HEK293 (cell line): ENCODE results near the gene DLG2.

Experiments
- CTCF ChIA-PET: fragments of 350-600 bp; formaldehyde crosslinking; extraction: SDS; loops from one replicate; lab custom pipeline; 2021; ENCODE audit warnings: antibody characterized with exemption; lab: Yijun Ruan, JAX
- POLR2A ChIA-PET: fragments of 300-600 bp; formaldehyde crosslinking; extraction: SDS; loops from one replicate; lab custom pipeline; 2020; ENCODE audit warnings: antibody characterized with exemption, inconsistent platforms; lab: Yijun Ruan, JAX
- H3K27ac ChIP-seq: fragments of 200-500 bp; sonication (Bioruptor generic); 2 replicates; pipeline ENCODE4 v1.5.1; 2014; ENCODE audit warnings: low read depth, low read length, control low read depth, inconsistent platforms; ENCODE audit errors: extremely low read depth
- H3K36me3 ChIP-seq, 2 experiments: fragments of 200-500 bp in 1 of 2; sonication (Bioruptor generic) in 1 of 2; 1 replicate in 1 of 2; 2 replicates in 1 of 2; pipeline ENCODE4 v1.5.1; 2014 to 2017; ENCODE audit warnings: inconsistent platforms in 2 of 2, low read length in 2 of 2; ENCODE audit not compliant: control insufficient read depth in 2 of 2, insufficient read depth in 1 of 2
- H3K4me1 ChIP-seq: fragments of 200-500 bp; sonication (Bioruptor generic); 2 replicates; pipeline ENCODE4 v1.5.1; 2014; ENCODE audit warnings: mild to moderate bottlenecking, low read length, inconsistent platforms; ENCODE audit not compliant: control insufficient read depth, insufficient read depth
- H3K4me3 ChIP-seq: 2 replicates; pipeline ENCODE4 v1.5.1; 2011; ENCODE audit warnings: low read depth, mild to moderate bottlenecking, control low read depth, low read length, moderate library complexity
- H3K9me3 ChIP-seq: fragments of 200-500 bp; sonication (Bioruptor generic); 2 replicates; pipeline ENCODE4 v1.5.1; 2014; ENCODE audit warnings: low read depth, low read length, inconsistent platforms; ENCODE audit not compliant: control insufficient read depth, insufficient read depth
- FEZF1 ChIP-seq: fragments of 450-650 bp; formaldehyde crosslinking; IDR thresholded peaks from 2 replicates; pipeline ENCODE4 v1.5.1; 2016; ENCODE audit warnings: missing biosample characterization, missing genetic modification characterization
- GFI1B ChIP-seq: fragments of 450-650 bp; formaldehyde crosslinking; IDR thresholded peaks from 2 replicates; pipeline ENCODE4 v1.5.1; 2016; ENCODE audit warnings: missing biosample characterization, missing genetic modification characterization
- GLIS2 ChIP-seq: fragments of 450-650 bp; formaldehyde crosslinking; IDR thresholded peaks from 2 replicates; pipeline ENCODE4 v1.5.1; 2016; ENCODE audit warnings: missing biosample characterization, missing genetic modification characterization
- KLF1 ChIP-seq: fragments of 450-650 bp; formaldehyde crosslinking; IDR thresholded peaks from 2 replicates; pipeline ENCODE4 v1.5.1; 2016; ENCODE audit warnings: missing biosample characterization, missing genetic modification characterization
- KLF16 ChIP-seq: fragments of 450-650 bp; formaldehyde crosslinking; IDR thresholded peaks from 2 replicates; pipeline ENCODE4 v1.5.1; 2017; ENCODE audit warnings: missing biosample characterization, missing genetic modification characterization
- KLF9 ChIP-seq: fragments of 450-650 bp; formaldehyde crosslinking; IDR thresholded peaks from 2 replicates; pipeline ENCODE4 v1.5.1; 2016; ENCODE audit warnings: missing biosample characterization, missing genetic modification characterization, low read depth
- RBAK ChIP-seq: fragments of 450-650 bp; formaldehyde crosslinking; IDR thresholded peaks from 2 replicates; pipeline ENCODE4 v1.5.1; 2016; ENCODE audit warnings: missing biosample characterization, missing genetic modification characterization
- REPIN1 ChIP-seq: fragments of 450-650 bp; formaldehyde crosslinking; IDR thresholded peaks from 2 replicates; pipeline ENCODE4 v1.5.1; 2017; ENCODE audit warnings: missing biosample characterization, missing genetic modification characterization, low read depth
- SP7 ChIP-seq: fragments of 450-650 bp; formaldehyde crosslinking; IDR thresholded peaks from 2 replicates; pipeline ENCODE4 v1.5.1; 2016; ENCODE audit warnings: missing biosample characterization, missing genetic modification characterization
- WT1 ChIP-seq: fragments of 450-650 bp; formaldehyde crosslinking; IDR thresholded peaks from 2 replicates; pipeline ENCODE4 v1.5.1; 2016; ENCODE audit warnings: missing biosample characterization, missing genetic modification characterization
- YY1 ChIP-seq: fragments of 450-650 bp; formaldehyde crosslinking; IDR thresholded peaks from 2 replicates; pipeline ENCODE4 v1.5.1; 2018; ENCODE audit warnings: missing biosample characterization, missing genetic modification characterization
- ZBTB20 ChIP-seq: fragments of 450-650 bp; formaldehyde crosslinking; IDR thresholded peaks from 2 replicates; pipeline ENCODE4 v1.5.1; 2016; ENCODE audit warnings: missing biosample characterization, missing genetic modification characterization
- ZBTB21 ChIP-seq: fragments of 450-650 bp; formaldehyde crosslinking; IDR thresholded peaks from 2 replicates; pipeline ENCODE4 v1.5.1; 2017; ENCODE audit warnings: missing biosample characterization, missing genetic modification characterization
- ZBTB48 ChIP-seq: fragments of 450-650 bp; formaldehyde crosslinking; IDR thresholded peaks from 2 replicates; pipeline ENCODE4 v1.5.1; 2016; ENCODE audit warnings: missing biosample characterization, missing genetic modification characterization
- ZBTB7A ChIP-seq: fragments of 450-650 bp; formaldehyde crosslinking; IDR thresholded peaks from 2 replicates; pipeline ENCODE4 v1.5.1; 2016; ENCODE audit warnings: low read depth, missing biosample characterization, missing genetic modification characterization
- ZNF174 ChIP-seq: fragments of 450-650 bp; formaldehyde crosslinking; IDR thresholded peaks from 2 replicates; pipeline ENCODE4 v1.5.0; 2017; ENCODE audit warnings: missing biosample characterization, mild to moderate bottlenecking, missing genetic modification characterization
- ZNF184 ChIP-seq: fragments of 450-650 bp; IDR thresholded peaks from 2 replicates; pipeline ENCODE4 v1.5.1; 2018; ENCODE audit warnings: missing biosample characterization, mild to moderate bottlenecking, missing genetic modification characterization
- ZNF2 ChIP-seq: fragments of 450-650 bp; formaldehyde crosslinking; IDR thresholded peaks from 2 replicates; pipeline ENCODE4 v1.5.1; 2016; ENCODE audit warnings: missing biosample characterization, missing genetic modification characterization
- ZNF202 ChIP-seq: fragments of 450-650 bp; formaldehyde crosslinking; IDR thresholded peaks from 2 replicates; pipeline ENCODE4 v1.5.1; 2016; ENCODE audit warnings: missing biosample characterization, missing genetic modification characterization, borderline replicate concordance
- ZNF223 ChIP-seq: fragments of 450-650 bp; formaldehyde crosslinking; IDR thresholded peaks from 2 replicates; pipeline ENCODE4 v1.5.1; 2016; ENCODE audit warnings: missing biosample characterization, missing genetic modification characterization
- ZNF266 ChIP-seq: fragments of 450-650 bp; formaldehyde crosslinking; IDR thresholded peaks from 2 replicates; pipeline ENCODE4 v1.5.1; 2016; ENCODE audit warnings: missing biosample characterization, missing genetic modification characterization, low read depth
- ZNF423 ChIP-seq: fragments of 450-650 bp; formaldehyde crosslinking; IDR thresholded peaks from 2 replicates; pipeline ENCODE4 v1.5.1; 2016; ENCODE audit warnings: missing biosample characterization, missing genetic modification characterization
- ZNF433 ChIP-seq: fragments of 450-650 bp; formaldehyde crosslinking; IDR thresholded peaks from 2 replicates; pipeline ENCODE4 v1.5.1; 2016; ENCODE audit warnings: missing biosample characterization, missing genetic modification characterization, low read depth
- ZNF529 ChIP-seq: fragments of 450-650 bp; formaldehyde crosslinking; IDR thresholded peaks from 2 replicates; pipeline ENCODE4 v1.5.1; 2017; ENCODE audit warnings: missing genetic modification characterization, missing biosample characterization; ENCODE audit not compliant: insufficient replicate concordance
- ZNF555 ChIP-seq: fragments of 450-650 bp; formaldehyde crosslinking; conservative IDR thresholded peaks from 2 replicates; pipeline ENCODE4 v1.5.1; 2017; ENCODE audit warnings: missing biosample characterization, mild to moderate bottlenecking, missing genetic modification characterization, inconsistent platforms
- ZNF561 ChIP-seq: fragments of 450-650 bp; IDR thresholded peaks from 2 replicates; pipeline ENCODE4 v1.5.1; 2018; ENCODE audit warnings: missing biosample characterization, missing genetic modification characterization, borderline replicate concordance
- ZNF610 ChIP-seq: fragments of 450-650 bp; formaldehyde crosslinking; IDR thresholded peaks from 2 replicates; pipeline ENCODE4 v1.5.1; 2016; ENCODE audit warnings: missing biosample characterization, missing genetic modification characterization, borderline replicate concordance
- ZNF654 ChIP-seq: fragments of 450-650 bp; formaldehyde crosslinking; IDR thresholded peaks from 2 replicates; pipeline ENCODE4 v1.5.1; 2016; ENCODE audit warnings: low read depth, missing biosample characterization, missing genetic modification characterization
- ZNF660 ChIP-seq: fragments of 450-650 bp; IDR thresholded peaks from 2 replicates; pipeline ENCODE4 v1.5.1; 2018; ENCODE audit warnings: missing biosample characterization, mild to moderate bottlenecking, missing genetic modification characterization
- ZNF768 ChIP-seq: fragments of 450-650 bp; formaldehyde crosslinking; IDR thresholded peaks from 2 replicates; pipeline ENCODE4 v1.5.1; 2018; ENCODE audit warnings: missing biosample characterization, mild to moderate bottlenecking, missing genetic modification characterization
- ZNF785 ChIP-seq: fragments of 450-650 bp; formaldehyde crosslinking; IDR thresholded peaks from 2 replicates; pipeline ENCODE4 v1.5.1; 2016; ENCODE audit warnings: missing biosample characterization, missing genetic modification characterization
- ZNF837 ChIP-seq: fragments of 450-650 bp; formaldehyde crosslinking; IDR thresholded peaks from 2 replicates; pipeline ENCODE4 v1.5.1; 2016; ENCODE audit warnings: missing biosample characterization, missing genetic modification characterization
- ZNF843 ChIP-seq: fragments of 450-650 bp; formaldehyde crosslinking; IDR thresholded peaks from 2 replicates; pipeline ENCODE4 v1.5.1; 2016; ENCODE audit warnings: missing biosample characterization, missing genetic modification characterization
- TF ChIP-seq, protein P1 (sequence below): fragments of 450-650 bp; formaldehyde crosslinking; IDR thresholded peaks from 2 replicates; pipeline ENCODE4 v1.5.1; 2016; ENCODE audit warnings: missing biosample characterization, missing genetic modification characterization
- TF ChIP-seq, protein P2 (sequence below): fragments of 450-650 bp; formaldehyde crosslinking; IDR thresholded peaks from 2 replicates; pipeline ENCODE4 v1.5.1; 2017; ENCODE audit warnings: missing biosample characterization, missing genetic modification characterization
- TF ChIP-seq, protein P3 (sequence below): fragments of 450-650 bp; formaldehyde crosslinking; IDR thresholded peaks from 2 replicates; pipeline ENCODE4 v1.5.1; 2016; ENCODE audit warnings: missing biosample characterization, missing genetic modification characterization

The DLG2 gene

DNA sequence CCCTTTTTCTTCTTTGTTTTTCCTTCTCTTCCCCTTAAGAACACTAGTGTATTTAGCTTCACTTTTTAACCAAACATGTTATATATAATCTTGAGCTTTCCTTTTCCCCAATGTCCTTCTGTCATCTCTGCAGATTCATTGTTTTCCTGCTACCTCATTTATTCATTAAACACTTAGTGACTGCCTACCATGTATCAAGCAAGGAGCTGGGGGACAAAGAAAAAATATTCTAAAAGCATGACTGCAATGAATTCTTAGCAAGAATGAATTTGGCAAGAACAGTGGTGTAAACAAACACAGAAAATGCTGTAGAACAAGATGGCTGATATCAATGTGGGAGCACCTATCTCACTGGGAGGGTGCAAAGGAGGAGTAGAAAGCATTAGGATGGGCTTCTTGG is 2094.0 kb downstream of the DLG2 start (continued):
- TF ChIP-seq, protein P1, sequence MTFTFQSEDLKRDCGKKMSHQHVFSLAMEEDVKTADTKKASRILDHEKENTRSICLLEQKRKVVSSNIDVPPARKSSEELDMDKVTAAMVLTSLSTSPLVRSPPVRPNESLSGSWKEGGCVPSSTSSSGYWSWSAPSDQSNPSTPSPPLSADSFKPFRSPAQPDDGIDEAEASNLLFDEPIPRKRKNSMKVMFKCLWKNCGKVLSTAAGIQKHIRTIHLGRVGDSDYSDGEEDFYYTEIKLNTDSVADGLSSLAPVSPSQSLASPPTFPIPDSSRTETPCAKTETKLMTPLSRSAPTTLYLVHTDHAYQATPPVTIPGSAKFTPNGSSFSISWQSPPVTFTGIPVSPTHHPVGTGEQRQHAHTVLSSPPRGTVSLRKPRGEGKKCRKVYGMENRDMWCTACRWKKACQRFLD, result no peak
- TF ChIP-seq KLF16 (no peak), ZNF433 (tag by site-specific recombination) (no peak), ZBTB7A (no peak), ZNF184 (tag by site-specific recombination) (no peak), ZNF610 (no peak), REPIN1 (no peak), ZNF202 (tag by site-specific recombination) (no peak), SP7 (tag by site-specific recombination) (no peak), WT1 (no peak), ZNF529 (tag by site-specific recombination) (no peak), ZBTB48 (no peak)

GRCh38 chr11:83528877-83529276 is 2098.3 kb downstream of the DLG2 start:
- Histone ChIP-seq H3K27ac (no peak overlapping the region), H3K4me1 (no peaks in the 10 kb centered on the region), H3K9me3 (no peaks in the 10 kb centered on the region), H3K36me3 (no peaks in the 10 kb centered on the region), H3K4me3 (no peak overlapping the region)
- POLR2A ChIA-PET, result no interaction called here
- CTCF ChIA-PET, result no interaction called here
- TF ChIP-seq RBAK (tag by site-specific recombination), result no peak
- TF ChIP-seq, protein P2, sequence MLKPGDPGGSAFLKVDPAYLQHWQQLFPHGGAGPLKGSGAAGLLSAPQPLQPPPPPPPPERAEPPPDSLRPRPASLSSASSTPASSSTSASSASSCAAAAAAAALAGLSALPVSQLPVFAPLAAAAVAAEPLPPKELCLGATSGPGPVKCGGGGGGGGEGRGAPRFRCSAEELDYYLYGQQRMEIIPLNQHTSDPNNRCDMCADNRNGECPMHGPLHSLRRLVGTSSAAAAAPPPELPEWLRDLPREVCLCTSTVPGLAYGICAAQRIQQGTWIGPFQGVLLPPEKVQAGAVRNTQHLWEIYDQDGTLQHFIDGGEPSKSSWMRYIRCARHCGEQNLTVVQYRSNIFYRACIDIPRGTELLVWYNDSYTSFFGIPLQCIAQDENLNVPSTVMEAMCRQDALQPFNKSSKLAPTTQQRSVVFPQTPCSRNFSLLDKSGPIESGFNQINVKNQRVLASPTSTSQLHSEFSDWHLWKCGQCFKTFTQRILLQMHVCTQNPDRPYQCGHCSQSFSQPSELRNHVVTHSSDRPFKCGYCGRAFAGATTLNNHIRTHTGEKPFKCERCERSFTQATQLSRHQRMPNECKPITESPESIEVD, result no peak
- no peak for TF ChIP-seq ZNF785 (tag by site-specific recombination)
- no peak for TF ChIP-seq ZNF2
- no peak for TF ChIP-seq ZNF223 (tag by site-specific recombination)
- TF ChIP-seq ZNF202 (tag by site-specific recombination), result no peak
- TF ChIP-seq KLF1 (tag by site-specific recombination), result no peak
- TF ChIP-seq ZBTB20 (tag by site-specific recombination), result no peak
- TF ChIP-seq ZBTB21 (tag by site-specific recombination), result no peak
- no peak for TF ChIP-seq ZNF266 (tag by site-specific recombination)
- TF ChIP-seq ZNF174 (tag by site-specific recombination), result no peak
- no peak for TF ChIP-seq ZNF768 (tag by site-specific recombination)
- TF ChIP-seq ZNF837 (tag by site-specific recombination), result no peak
- no peak for TF ChIP-seq FEZF1 (tag by site-specific recombination)
- no peak for TF ChIP-seq ZBTB48

DNA sequence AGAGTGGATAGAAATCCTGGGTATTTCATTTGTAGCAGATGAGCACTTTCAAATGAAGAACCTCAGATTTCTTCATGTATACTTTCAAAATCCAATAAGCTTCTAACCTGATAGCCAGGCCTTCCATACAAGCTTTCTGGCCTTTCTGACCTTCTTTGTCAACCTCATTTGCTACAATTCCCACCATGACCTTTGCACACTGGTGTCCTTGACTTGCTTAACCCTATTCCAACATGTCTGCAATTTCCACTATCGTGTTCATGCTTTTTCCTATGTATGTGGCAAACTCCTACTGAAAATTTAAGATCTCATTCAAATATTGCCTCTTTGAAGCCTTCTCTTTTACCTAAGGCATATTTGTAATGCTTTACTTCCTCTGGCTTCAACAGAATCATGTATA is 2098.9 kb downstream of the DLG2 start:
- H3K9me3 ChIP-seq, result no peaks in the 10 kb centered on the region
- H3K4me1 ChIP-seq, result no peaks in the 10 kb centered on the region
- ChIA-PET CTCF (no interaction called here), POLR2A (no interaction called here)
- H3K4me3 ChIP-seq, result no peak overlapping the region
- no peaks in the 10 kb centered on the region for H3K36me3 ChIP-seq
- no peak overlapping the region for H3K27ac ChIP-seq
- TF ChIP-seq KLF9 (tag by site-specific recombination), result no peak
- no peak for TF ChIP-seq GLIS2
- TF ChIP-seq, protein P3, sequence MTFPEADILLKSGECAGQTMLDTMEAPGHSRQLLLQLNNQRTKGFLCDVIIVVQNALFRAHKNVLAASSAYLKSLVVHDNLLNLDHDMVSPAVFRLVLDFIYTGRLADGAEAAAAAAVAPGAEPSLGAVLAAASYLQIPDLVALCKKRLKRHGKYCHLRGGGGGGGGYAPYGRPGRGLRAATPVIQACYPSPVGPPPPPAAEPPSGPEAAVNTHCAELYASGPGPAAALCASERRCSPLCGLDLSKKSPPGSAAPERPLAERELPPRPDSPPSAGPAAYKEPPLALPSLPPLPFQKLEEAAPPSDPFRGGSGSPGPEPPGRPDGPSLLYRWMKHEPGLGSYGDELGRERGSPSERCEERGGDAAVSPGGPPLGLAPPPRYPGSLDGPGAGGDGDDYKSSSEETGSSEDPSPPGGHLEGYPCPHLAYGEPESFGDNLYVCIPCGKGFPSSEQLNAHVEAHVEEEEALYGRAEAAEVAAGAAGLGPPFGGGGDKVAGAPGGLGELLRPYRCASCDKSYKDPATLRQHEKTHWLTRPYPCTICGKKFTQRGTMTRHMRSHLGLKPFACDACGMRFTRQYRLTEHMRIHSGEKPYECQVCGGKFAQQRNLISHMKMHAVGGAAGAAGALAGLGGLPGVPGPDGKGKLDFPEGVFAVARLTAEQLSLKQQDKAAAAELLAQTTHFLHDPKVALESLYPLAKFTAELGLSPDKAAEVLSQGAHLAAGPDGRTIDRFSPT (tag by site-specific recombination), result no peak
- no peak for TF ChIP-seq ZNF843 (tag by site-specific recombination)
- TF ChIP-seq ZNF561 (tag by site-specific recombination), result no peak
- no peak for TF ChIP-seq ZNF423 (tag by site-specific recombination)
- no peak for TF ChIP-seq ZNF660 (tag by site-specific recombination)
- TF ChIP-seq ZNF555 (tag by site-specific recombination), result no peak
- TF ChIP-seq GFI1B (tag by site-specific recombination), result no peak
- TF ChIP-seq YY1 (tag by site-specific recombination), result no peak
- TF ChIP-seq ZNF654, result no peak
